IMR-90 (cell line): ENCODE data around the gene KCTD16. TPM values are rescaled to one million over a fixed set of nuclear protein-coding genes. Genes with fewer than 3 reads are reported as not detected.

ENCODE experiments used
- ATAC-seq: fragments of 200-7000 bp; cut with Tn5 transposase; 2 replicates; pipeline ENCODE4 v1.9.1; 2020; ENCODE audit warnings: low read depth, mild to moderate bottlenecking, moderate library complexity
- BruUV-seq: library from RNA; stranded (reverse); fragments of 400-500 nt; replicated peaks from 2 replicates; lab custom pipeline; 2021; lab: Mats Ljungman, UMichigan
- CTCF ChIA-PET: fragments of 300-600 bp; formaldehyde crosslinking; extraction: SDS; loops from one replicate; lab custom pipeline; 2021; ENCODE audit warnings: antibody characterized with exemption; lab: Yijun Ruan, JAX
- POLR2A ChIA-PET: fragments of 300-600 bp; sonication (Branson Sonifier 250); formaldehyde crosslinking; loops from one replicate; lab custom pipeline; 2022; ENCODE audit warnings: antibody characterized with exemption; ENCODE audit not compliant: unreplicated experiment; lab: Charles Lee
- DNase-seq: peaks from one replicate; pipeline ENCODE4 v3.0.0; 2013
- H2AFZ ChIP-seq: replicated peaks from 2 replicates; pipeline ENCODE3; 2013; ENCODE audit warnings: low read length, mild to moderate bottlenecking; ENCODE audit not compliant: poor library complexity
- H2AK5ac ChIP-seq: 2 replicates; pipeline ENCODE4 v1.6.1; 2013; ENCODE audit warnings: low read depth, low read length, inconsistent platforms
- H2AK9ac ChIP-seq: replicated peaks from 2 replicates; pipeline ENCODE3; 2013; ENCODE audit warnings: mild to moderate bottlenecking, low read depth, low read length, moderate library complexity; ENCODE audit not compliant: poor library complexity
- H2BK120ac ChIP-seq: 2 replicates; pipeline ENCODE4 v1.6.1; 2013; ENCODE audit warnings: low read depth, low read length, inconsistent platforms
- H2BK15ac ChIP-seq: 3 replicates; pipeline ENCODE4 v1.6.1; 2013; ENCODE audit warnings: low read depth, low read length, inconsistent platforms
- H2BK20ac ChIP-seq: 2 replicates; pipeline ENCODE4 v1.6.1; 2013; ENCODE audit warnings: low read depth, mild to moderate bottlenecking, inconsistent platforms, low read length, moderate library complexity
- H2BK5ac ChIP-seq: 2 replicates; pipeline ENCODE4 v1.6.1; 2013; ENCODE audit warnings: mild to moderate bottlenecking, low read depth, low read length, inconsistent platforms; ENCODE audit not compliant: poor library complexity, severe bottlenecking
- H3K14ac ChIP-seq: replicated peaks from 2 replicates; pipeline ENCODE4 v1.6.1; 2013; ENCODE audit warnings: low read depth, low read length, inconsistent platforms
- H3K18ac ChIP-seq: 2 replicates; pipeline ENCODE4 v1.6.1; 2013; ENCODE audit warnings: low read depth, low read length, control low read depth
- H3K23ac ChIP-seq: 2 replicates; pipeline ENCODE4 v1.6.1; 2013; ENCODE audit warnings: low read depth, low read length, inconsistent platforms
- H3K27ac ChIP-seq: 2 replicates; pipeline ENCODE4 v1.5.1; 2013; ENCODE audit warnings: mild to moderate bottlenecking, control low read depth, low read length; ENCODE audit not compliant: insufficient read depth
- H3K27me3 ChIP-seq: 2 replicates; pipeline ENCODE4 v1.6.1; 2013; ENCODE audit warnings: low read length; ENCODE audit not compliant: control insufficient read depth, insufficient read depth
- H3K36me3 ChIP-seq: 2 replicates; pipeline ENCODE4 v1.6.1; 2013; ENCODE audit warnings: low read length, mixed read lengths; ENCODE audit not compliant: control insufficient read depth, insufficient read depth
- H3K4ac ChIP-seq: 2 replicates; pipeline ENCODE4 v1.6.1; 2013; ENCODE audit warnings: low read depth, low read length, inconsistent platforms
- H3K4me1 ChIP-seq: 2 replicates; pipeline ENCODE4 v1.6.1; 2013; ENCODE audit warnings: low read length, mixed read lengths; ENCODE audit not compliant: control insufficient read depth, insufficient read depth
- H3K4me2 ChIP-seq: 2 replicates; pipeline ENCODE4 v1.6.1; 2013; ENCODE audit warnings: low read depth, mild to moderate bottlenecking, control low read depth, low read length, moderate library complexity
- H3K4me3 ChIP-seq: 2 replicates; pipeline ENCODE4 v1.5.1; 2013; ENCODE audit warnings: low read depth, mild to moderate bottlenecking, control low read depth, low read length, moderate library complexity; ENCODE audit not compliant: insufficient read depth
- H3K56ac ChIP-seq: 2 replicates; pipeline ENCODE4 v1.6.1; 2013; ENCODE audit warnings: low read length, inconsistent platforms; ENCODE audit not compliant: insufficient read depth; ENCODE audit errors: extremely low read depth
- H3K79me1 ChIP-seq, 2 experiments: 2 replicates each; pipeline ENCODE4 v1.6.1; 2013; ENCODE audit warnings: low read length in 2 of 2, inconsistent platforms in 1 of 2, low read depth in 1 of 2
- H3K9ac ChIP-seq: 2 replicates; pipeline ENCODE4 v1.6.1; 2013; ENCODE audit warnings: low read depth, low read length, control low read depth
- H3K9me1 ChIP-seq: 2 replicates; pipeline ENCODE4 v1.6.1; 2013; ENCODE audit warnings: low read length, inconsistent platforms; ENCODE audit not compliant: insufficient read depth
- H3K9me3 ChIP-seq: 2 replicates; pipeline ENCODE4 v1.6.1; 2013; ENCODE audit warnings: low read length; ENCODE audit not compliant: control insufficient read depth, insufficient read depth
- H4K20me1 ChIP-seq: 2 replicates; pipeline ENCODE4 v1.6.1; 2013; ENCODE audit warnings: low read length, inconsistent platforms; ENCODE audit not compliant: insufficient read depth
- H4K5ac ChIP-seq: 2 replicates; pipeline ENCODE4 v1.6.1; 2013; ENCODE audit warnings: mild to moderate bottlenecking, low read depth, low read length, control low read depth
- H4K8ac ChIP-seq, 2 experiments: 2 replicates each; pipeline ENCODE4 v1.6.1; 2013; ENCODE audit warnings: low read depth in 2 of 2, low read length in 2 of 2, control low read depth in 1 of 2, inconsistent platforms in 1 of 2
- H4K91ac ChIP-seq: 2 replicates; pipeline ENCODE4 v1.6.1; 2013; ENCODE audit warnings: low read depth, low read length, inconsistent platforms; ENCODE audit not compliant: insufficient read depth
- BHLHE40 ChIP-seq: fragments of 150-350 bp; IDR thresholded peaks from 2 replicates; pipeline ENCODE4 v1.6.1; 2016; ENCODE audit warnings: mild to moderate bottlenecking, low read depth, low read length
- CEBPB ChIP-seq: IDR thresholded peaks from 2 replicates; pipeline ENCODE4 v1.6.1; 2012; ENCODE audit warnings: low read depth, low read length, improper control_type of control experiment
- CHD1 ChIP-seq: IDR thresholded peaks from 2 replicates; pipeline ENCODE4 v1.6.1; 2012; ENCODE audit warnings: low read depth, low read length, improper control_type of control experiment
- FOS ChIP-seq: fragments of 150-350 bp; IDR thresholded peaks from 2 replicates; pipeline ENCODE4 v1.6.1; 2016; ENCODE audit warnings: low read depth, low read length
- MAFK ChIP-seq: IDR thresholded peaks from 2 replicates; pipeline ENCODE4 v1.6.1; 2012; ENCODE audit warnings: low read depth, low read length, improper control_type of control experiment
- MAZ ChIP-seq: IDR thresholded peaks from 2 replicates; pipeline ENCODE4 v1.6.1; 2012; ENCODE audit warnings: low read depth, mild to moderate bottlenecking, low read length, improper control_type of control experiment, moderate library complexity, borderline replicate concordance
- MXI1 ChIP-seq: IDR thresholded peaks from 2 replicates; pipeline ENCODE4 v1.6.1; 2012; ENCODE audit warnings: low read depth, mild to moderate bottlenecking, low read length, moderate library complexity, borderline replicate concordance
- NFE2L2 ChIP-seq: fragments of 150-350 bp; IDR thresholded peaks from 2 replicates; pipeline ENCODE4 v1.6.1; 2016; ENCODE audit warnings: low read depth, mild to moderate bottlenecking, low read length
- POLR2A ChIP-seq: IDR thresholded peaks from 2 replicates; pipeline ENCODE4 v1.6.1; 2012; ENCODE audit warnings: mild to moderate bottlenecking, low read depth, low read length
- RAD21 ChIP-seq: IDR thresholded peaks from 2 replicates; pipeline ENCODE4 v1.6.1; 2012; ENCODE audit warnings: low read length, improper control_type of control experiment
- RCOR1 ChIP-seq: IDR thresholded peaks from 2 replicates; pipeline ENCODE4 v1.6.1; 2012; ENCODE audit warnings: mild to moderate bottlenecking, low read length, improper control_type of control experiment; ENCODE audit not compliant: insufficient replicate concordance
- RFX5 ChIP-seq: IDR thresholded peaks from 2 replicates; pipeline ENCODE4 v1.8.0; 2012; ENCODE audit warnings: low read depth, mild to moderate bottlenecking, low read length, moderate library complexity
- SMC3 ChIP-seq: fragments of 150-350 bp; IDR thresholded peaks from 2 replicates; pipeline ENCODE4 v1.6.1; 2016; ENCODE audit warnings: low read depth, mild to moderate bottlenecking, antibody characterized with exemption, low read length, moderate library complexity
- WGBS, 2 experiments: methylation state at CpG; one replicate each; pipeline versions ENCODE4 v1.1.5 to v1.1.7; 2013; ENCODE audit warnings: missing lambda C conversion rate in 2 of 2; ENCODE audit not compliant: insufficient read length in 1 of 2; ENCODE audit errors: extremely low coverage in 2 of 2; 5-methylcytosine and 5-hydroxymethylcytosine counted together
- dilution Hi-C: fragments of 300-500 bp; cut with HindIII; formaldehyde crosslinking; loops from one replicate; pipeline ENCODE4 v1.14.3; 2018; ENCODE audit warnings: low sequenced_read_pairs; ENCODE audit not compliant: unreplicated experiment
- in situ Hi-C: fragments of 300-500 bp; cut with MboI; formaldehyde crosslinking; loops from 3 replicates; pipeline ENCODE4 v1.14.3; 2019; ENCODE audit warnings: low sequenced_read_pairs, inconsistent platforms, mixed read lengths
- intact Hi-C: fragments of 100-400 bp; cut with micrococcal nuclease; formaldehyde crosslinking; loops from 2 replicates; pipeline ENCODE4 v1.10.0; 2022
- polyA plus RNA-seq, 3 experiments: library from polyadenylated mRNA; depleted of rRNA; stranded (reverse); fragments of >200 nt; gene quantifications; 2 replicates each; pipeline ENCODE4 v1.2.3, GENCODE V29; 2012; ENCODE audit warnings: low replicate concordance in 1 of 3
- total RNA-seq: library from RNA; depleted of rRNA; stranded (reverse); fragments of >200 nt; gene quantifications from 2 replicates; pipeline ENCODE4 v1.2.3, GENCODE V29; 2012
- TF ChIP-seq, protein P1 (sequence below): conservative IDR thresholded peaks from 2 replicates; pipeline ENCODE4 v1.5.1; 2012; ENCODE audit warnings: mild to moderate bottlenecking, low read depth, low read length, improper control_type of control experiment
- TF ChIP-seq, protein P2 (sequence below): fragments of 150-350 bp; IDR thresholded peaks from 2 replicates; pipeline ENCODE4 v1.6.1; 2016; ENCODE audit warnings: low read depth, mild to moderate bottlenecking, low read length, moderate library complexity, borderline replicate concordance
- TF ChIP-seq, protein P3 (sequence below): fragments of 150-350 bp; IDR thresholded peaks from 2 replicates; pipeline ENCODE4 v1.6.1; 2017; ENCODE audit warnings: mild to moderate bottlenecking, antibody characterized with exemption, low read length, low read depth

Gene KCTD16
- total and polyA plus RNA-seq, 2 of the 4 experiments (the other 2 are of a cell fraction) = 0.43 to 1.1 TPM

DNA sequence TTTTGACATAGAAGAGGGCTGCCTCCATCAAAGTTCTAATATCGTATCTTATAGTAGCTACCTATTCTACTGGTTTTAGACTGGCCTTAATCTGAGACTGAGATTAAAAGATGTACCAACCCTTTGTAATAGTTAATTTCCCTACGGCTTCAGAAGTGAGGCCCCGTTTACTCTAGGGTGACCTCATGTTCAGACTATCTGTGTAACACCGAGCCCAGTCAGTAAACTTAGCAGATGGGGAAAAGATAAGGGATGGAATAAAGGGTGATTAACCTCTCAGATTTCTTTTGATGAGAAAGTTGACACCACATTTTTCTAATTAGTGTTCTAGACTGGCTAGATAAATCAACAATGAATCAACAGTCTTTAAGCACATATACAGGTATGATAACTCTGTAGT, 283.1 kb downstream of the KCTD16 start:
- H3K56ac ChIP-seq = no peak overlapping the region
- DNase-seq (no peak), ATAC-seq (no peak)
- H3K9ac ChIP-seq = no peak overlapping the region
- H2AK5ac ChIP-seq = no peak overlapping the region
- H2BK20ac ChIP-seq = no peak overlapping the region
- no peaks in the 10 kb centered on the region for H3K4me1 ChIP-seq
- no peak overlapping the region for H3K18ac ChIP-seq
- CTCF ChIA-PET = no interaction called here
- no TSS peak for BruUV-seq
- no peak overlapping the region for H3K23ac ChIP-seq
- in situ Hi-C loops = no loop called here
- intact Hi-C loops = no loop called here
- no peaks in the 10 kb centered on the region for H3K27me3 ChIP-seq
- no peaks in the 10 kb centered on the region for H3K9me1 ChIP-seq
- no peak for TF ChIP-seq RFX5
- TF ChIP-seq CEBPB = no peak
- TF ChIP-seq MAZ = no peak
- TF ChIP-seq SMC3 = no peak
- no peak for TF ChIP-seq FOS
- no peak for TF ChIP-seq BHLHE40
- no peak for TF ChIP-seq MXI1
- no peak for TF ChIP-seq NFE2L2
- no peak for TF ChIP-seq CHD1
- TF ChIP-seq POLR2A = no peak
- no peak for TF ChIP-seq MAFK
- TF ChIP-seq RCOR1 = no peak
- TF ChIP-seq, protein P1, sequence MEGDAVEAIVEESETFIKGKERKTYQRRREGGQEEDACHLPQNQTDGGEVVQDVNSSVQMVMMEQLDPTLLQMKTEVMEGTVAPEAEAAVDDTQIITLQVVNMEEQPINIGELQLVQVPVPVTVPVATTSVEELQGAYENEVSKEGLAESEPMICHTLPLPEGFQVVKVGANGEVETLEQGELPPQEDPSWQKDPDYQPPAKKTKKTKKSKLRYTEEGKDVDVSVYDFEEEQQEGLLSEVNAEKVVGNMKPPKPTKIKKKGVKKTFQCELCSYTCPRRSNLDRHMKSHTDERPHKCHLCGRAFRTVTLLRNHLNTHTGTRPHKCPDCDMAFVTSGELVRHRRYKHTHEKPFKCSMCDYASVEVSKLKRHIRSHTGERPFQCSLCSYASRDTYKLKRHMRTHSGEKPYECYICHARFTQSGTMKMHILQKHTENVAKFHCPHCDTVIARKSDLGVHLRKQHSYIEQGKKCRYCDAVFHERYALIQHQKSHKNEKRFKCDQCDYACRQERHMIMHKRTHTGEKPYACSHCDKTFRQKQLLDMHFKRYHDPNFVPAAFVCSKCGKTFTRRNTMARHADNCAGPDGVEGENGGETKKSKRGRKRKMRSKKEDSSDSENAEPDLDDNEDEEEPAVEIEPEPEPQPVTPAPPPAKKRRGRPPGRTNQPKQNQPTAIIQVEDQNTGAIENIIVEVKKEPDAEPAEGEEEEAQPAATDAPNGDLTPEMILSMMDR = no peak
- no peak for TF ChIP-seq RAD21
- TF ChIP-seq, protein P2, sequence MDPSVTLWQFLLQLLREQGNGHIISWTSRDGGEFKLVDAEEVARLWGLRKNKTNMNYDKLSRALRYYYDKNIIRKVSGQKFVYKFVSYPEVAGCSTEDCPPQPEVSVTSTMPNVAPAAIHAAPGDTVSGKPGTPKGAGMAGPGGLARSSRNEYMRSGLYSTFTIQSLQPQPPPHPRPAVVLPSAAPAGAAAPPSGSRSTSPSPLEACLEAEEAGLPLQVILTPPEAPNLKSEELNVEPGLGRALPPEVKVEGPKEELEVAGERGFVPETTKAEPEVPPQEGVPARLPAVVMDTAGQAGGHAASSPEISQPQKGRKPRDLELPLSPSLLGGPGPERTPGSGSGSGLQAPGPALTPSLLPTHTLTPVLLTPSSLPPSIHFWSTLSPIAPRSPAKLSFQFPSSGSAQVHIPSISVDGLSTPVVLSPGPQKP = no peak
- TF ChIP-seq, protein P3, sequence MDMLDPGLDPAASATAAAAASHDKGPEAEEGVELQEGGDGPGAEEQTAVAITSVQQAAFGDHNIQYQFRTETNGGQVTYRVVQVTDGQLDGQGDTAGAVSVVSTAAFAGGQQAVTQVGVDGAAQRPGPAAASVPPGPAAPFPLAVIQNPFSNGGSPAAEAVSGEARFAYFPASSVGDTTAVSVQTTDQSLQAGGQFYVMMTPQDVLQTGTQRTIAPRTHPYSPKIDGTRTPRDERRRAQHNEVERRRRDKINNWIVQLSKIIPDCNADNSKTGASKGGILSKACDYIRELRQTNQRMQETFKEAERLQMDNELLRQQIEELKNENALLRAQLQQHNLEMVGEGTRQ = no peak
- H4K5ac ChIP-seq = no peak overlapping the region
- H3K79me1 ChIP-seq = no peaks in the 10 kb centered on the region
- no peak overlapping the region for H2BK120ac ChIP-seq
- H4K91ac ChIP-seq = no peak overlapping the region
- H3K27ac ChIP-seq = no peak overlapping the region
- no peaks in the 10 kb centered on the region for H3K9me3 ChIP-seq
- no peak overlapping the region for H2BK15ac ChIP-seq
- H3K36me3 ChIP-seq = no peaks in the 10 kb centered on the region
- no peak overlapping the region for H2BK5ac ChIP-seq
- H4K8ac ChIP-seq = no peak overlapping the region
- no peak overlapping the region for H3K4ac ChIP-seq
- no peak overlapping the region for H3K4me3 ChIP-seq
- no peaks in the 10 kb centered on the region for H4K20me1 ChIP-seq
- dilution Hi-C loops = no loop called here
- whole genome bisulfite sequencing, 2 experiments = no CpG with 5 or more reads among the region's 4 CpGs
- H2AFZ ChIP-seq = no peak overlapping the region
- POLR2A ChIA-PET = no interaction called here
- H2AK9ac ChIP-seq = no peak overlapping the region
- H3K14ac ChIP-seq = no peak overlapping the region
- H3K4me2 ChIP-seq = no peak overlapping the region
